DMS 273 (cell line): Measurements from ENCODE around the gene STK26.
"Not testable (repeated sequence)": the region's sequence is repeated elsewhere in the genome, so short reads cannot be mapped to it uniquely, and the experiment has no call there.

ENCODE experiments used
- DNase-seq: peaks from one replicate; lab custom pipeline; 2025; ENCODE audit not compliant: unreplicated experiment; lab: John Stamatoyannopoulos, UW

Gene STK26

DNA sequence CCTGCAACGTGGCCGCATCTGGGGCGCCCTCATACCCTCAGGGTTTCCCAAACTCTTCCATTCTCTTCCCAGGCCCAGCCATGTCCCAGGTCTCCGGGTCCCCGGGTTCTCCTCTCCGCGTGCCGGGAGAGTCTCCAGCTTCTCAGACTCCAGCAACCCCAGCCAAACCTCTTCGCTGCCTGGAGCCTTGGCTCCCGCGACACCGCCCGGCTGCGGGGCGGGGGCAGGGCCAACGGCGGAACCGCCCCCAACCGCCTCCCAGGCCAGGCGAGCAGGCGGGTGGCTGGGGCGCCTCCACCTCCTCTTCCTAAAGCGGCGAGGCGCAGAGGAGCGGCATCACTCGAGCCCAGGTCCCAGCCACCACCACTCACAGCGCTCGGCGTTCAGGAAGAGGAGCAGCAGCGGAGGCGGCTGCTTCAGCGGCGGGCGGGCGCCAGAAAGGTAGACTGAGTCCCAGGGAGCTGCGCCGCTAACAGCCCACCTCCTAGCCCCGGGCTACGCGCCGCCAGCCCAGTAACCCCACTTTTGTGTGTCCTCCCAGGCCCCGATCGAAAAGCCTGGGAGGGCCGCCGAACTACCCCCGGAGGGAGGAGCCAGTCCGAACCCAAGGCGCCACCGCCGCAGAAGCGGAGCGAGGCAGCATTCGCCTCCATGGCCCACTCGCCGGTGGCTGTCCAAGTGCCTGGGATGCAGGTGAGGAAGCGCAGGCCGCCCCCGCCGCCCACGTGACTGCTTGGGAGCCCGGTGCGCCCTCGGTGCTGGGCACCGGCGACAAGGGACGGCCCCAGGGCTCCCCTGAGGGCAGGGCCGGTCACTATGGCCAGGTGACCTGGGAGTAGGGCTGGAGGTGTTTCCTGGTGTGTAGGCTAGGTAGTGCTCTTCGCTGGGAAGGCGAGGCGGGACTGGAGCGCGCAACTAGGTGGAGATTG is at the start of gene STK26:
STK26 (plus strand) TSS at position 336 of the 929 bp plus-strand sequence; CDS start at position 652, 316 bp downstream.
- DNase-seq: peak; percentile 93

DNA sequence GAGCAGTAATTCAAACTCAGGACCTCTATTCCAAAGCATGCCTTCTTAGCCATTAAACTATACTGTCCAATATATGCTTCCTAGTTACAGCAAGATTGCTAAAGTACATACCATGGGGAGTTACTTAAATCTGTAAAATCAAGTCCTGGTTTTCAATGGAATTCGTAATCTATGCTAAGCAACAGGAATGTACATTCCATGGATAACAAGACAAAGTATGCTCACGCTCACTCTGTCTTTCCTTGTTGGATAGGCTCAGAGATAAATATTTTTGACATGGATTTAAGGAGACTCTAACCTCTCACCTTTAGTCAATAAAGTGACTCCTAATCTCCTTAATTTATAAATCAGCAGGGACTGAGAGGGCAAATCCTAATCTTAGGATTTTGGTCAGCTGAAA is 47.3 kb upstream of the STK26 start:
- DNase-seq: no peak

DNA sequence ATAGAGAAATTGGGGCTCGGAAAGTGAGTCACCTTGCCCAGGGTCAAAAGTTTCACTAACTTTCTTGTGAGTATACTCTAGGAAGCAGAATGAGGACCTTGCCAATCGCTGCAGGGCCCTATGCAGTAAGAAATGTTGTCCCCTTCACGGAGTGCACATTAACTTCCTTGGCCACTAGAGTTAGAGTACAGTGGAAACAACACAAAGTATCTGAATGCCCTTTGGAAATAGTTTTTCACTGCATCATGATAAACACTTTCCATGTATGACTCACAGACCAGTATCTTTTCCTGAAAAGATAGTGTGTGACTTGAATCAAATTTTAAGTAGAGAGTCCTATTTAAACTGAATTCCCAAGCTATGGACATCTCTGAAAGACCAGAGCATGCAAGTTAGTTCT is 45.5 kb upstream of the STK26 start:
- DNase-seq: no peak

DNA sequence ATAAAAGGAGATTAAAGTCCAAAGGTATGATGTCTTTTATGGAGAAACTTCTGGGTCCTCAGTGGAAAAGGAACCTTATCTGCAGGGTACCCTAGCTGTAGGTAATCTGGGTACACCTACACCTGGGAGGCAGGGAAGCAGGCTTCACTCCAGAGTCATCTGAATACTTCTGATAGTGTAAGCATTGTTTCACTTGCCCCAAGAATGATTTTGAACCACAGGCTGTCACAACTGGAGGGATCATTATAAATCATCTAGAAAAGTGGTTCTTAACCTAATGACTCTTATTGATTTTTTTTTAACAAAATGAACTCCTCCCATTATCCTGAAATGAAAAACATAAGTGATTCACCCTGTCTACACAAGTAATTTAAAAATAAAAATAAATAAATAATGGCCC is 44.0 kb upstream of the STK26 start:
- no peak for DNase-seq

DNA sequence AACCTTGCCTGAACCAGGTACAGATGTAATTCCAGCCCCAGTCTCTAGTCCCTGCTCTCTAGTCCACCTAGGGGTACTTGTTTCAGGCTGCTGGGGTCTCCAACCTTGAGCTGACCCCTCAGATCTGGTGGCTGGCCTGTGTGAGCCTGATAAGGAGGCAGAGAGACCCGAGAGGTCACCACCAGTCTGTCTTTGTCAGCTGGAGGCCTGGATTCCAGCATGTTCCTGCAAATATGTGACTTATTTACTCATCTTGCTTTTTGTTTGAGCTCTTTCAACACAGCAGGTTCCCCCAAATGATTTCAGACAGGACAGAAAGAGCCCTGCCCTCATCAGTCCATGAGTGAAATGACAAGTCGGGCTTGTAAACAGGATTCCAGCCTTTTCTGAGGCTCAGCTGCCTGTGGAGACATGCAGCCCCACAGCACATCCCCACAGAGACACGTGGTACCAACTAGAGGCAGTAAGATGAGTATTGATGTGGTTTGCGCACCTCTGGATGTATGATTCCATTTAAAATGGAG is 37.5 kb upstream of the STK26 start:
- DNase-seq: peak; percentile 5

DNA sequence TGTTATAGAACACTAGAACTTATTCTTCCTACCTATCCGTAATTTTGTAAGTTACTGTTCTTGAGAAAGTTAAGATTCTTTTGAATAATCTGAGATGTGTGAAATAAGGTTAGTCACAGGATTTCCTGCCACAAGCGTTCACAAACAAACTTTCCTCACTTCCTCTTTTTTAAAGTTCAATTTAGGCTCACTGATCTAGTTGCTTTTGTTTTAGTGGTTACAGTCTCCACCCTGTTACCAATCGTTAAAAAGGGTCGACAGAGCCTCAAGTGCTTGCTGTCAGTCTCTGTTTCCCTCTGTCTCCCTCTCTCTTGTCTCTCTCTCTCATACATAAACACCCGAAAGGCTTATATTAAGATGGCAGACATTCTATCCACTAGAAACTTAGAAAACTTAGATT is 35.9 kb upstream of the STK26 start:
- DNase-seq: no peak

DNA sequence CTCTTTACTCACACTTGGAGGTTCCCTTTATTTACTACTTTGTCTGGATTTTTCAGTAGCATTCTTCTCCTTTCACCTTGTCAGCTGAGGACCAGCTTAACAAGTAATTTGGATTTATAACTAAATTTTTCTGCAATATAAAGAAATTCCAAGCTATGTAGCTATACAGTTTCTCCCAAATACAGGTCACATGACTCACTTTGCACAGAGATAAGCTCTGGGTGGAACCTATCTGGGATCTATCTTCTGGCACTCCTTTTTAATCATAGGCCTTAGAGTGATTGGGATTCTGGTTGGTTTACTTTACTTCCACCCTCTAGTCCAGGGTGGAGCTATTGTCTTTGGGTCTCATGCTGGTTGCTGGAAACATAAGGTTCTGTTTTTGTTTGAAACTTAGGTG is 34.9 kb upstream of the STK26 start:
- DNase-seq: no peak

DNA sequence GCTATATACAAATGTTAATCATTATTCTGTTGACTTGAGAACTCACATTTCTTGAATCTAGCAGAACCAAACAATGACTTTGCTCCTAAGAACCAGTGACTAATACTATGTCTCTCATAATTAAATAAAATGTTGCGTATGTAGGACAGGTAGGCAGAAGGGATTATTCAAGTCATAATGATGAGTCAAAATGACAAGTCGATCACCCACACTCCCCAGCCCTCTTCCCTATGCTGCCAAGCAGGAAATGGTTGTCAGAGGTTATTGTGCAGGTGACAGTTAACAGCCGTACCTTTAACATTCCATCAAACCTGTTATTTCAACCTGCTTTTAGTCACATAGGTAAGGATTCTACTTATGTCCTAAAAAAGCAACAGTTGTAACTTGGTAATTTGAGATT is 22.0 kb upstream of the STK26 start:
- DNase-seq: no peak

DNA sequence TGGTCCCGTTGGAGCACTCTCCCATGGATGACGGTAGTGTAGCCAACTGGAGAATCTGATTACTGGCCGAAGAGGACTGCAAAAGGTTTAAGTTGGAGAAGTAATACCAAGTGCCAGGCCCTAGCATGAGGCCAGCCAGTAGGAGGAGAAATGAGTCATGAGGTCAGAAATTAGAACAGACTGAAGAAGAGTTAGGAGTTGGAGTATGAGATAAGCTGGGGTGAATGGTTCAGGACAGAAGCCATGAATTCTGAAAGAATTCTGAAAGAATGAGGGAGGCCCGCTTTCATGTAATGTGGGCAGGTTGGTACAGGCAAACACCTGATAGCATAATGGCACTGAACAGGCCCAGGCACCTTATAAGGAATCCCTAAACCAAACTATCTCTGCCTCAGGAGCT is 18.4 kb upstream of the STK26 start:
- DNase-seq: peak; percentile 35

DNA sequence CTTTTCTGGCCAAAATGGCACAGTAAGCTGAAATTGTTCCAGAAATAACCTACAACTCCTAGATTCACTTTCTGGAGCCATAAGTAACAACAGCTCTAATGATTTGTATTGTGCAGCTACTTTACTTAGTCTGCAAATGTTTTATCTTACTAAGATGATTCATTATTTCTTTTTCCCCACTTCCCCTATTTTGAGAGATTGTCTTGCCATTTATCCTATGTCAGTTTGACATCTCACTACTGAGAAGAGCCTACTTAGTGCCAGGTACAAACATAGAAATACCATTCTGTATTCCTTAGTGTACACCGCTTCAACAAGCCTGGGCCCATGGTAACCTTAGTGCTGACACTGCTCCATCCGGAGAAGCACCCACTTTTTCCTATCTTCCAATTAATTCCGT is 13.8 kb upstream of the STK26 start:
- DNase-seq: no peak

DNA sequence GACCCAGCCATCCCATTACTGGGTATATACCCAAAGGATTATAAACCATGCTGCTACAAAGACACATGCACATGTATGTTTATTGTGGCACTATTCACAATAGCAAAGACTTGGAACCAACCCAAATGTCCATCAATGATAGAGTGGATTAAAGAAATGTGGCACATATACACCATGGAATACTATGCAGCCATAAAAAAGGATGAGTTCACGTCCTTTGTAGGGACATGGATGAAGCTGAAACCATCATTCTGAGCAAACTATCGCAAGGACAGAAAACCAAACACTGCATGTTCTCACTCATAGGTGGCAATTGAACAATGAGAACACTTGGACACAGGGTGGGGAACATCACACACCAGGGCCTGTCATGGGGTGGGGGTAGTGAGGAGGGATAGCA is 12.9 kb upstream of the STK26 start:
- DNase-seq: not testable (repeated sequence)

DNA sequence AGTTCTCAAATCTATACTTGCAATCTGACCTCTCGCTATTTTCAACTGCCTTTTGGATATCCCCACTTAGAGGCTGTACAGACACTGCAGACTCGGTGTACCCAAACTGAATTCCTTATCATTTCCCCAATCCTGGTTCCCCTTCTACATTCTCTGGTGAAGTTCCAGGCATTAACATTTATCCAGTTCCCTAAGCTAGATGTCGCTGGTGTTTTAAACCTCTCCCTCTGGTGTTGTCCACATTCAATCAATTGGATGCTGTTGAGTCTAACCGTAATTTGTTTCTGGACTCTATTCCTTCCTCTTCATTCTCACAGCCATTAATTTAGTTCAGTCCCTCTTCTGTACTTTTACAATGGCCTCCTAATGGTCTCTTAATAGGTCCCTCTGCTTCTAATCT is 7.2 kb upstream of the STK26 start:
- no peak for DNase-seq

DNA sequence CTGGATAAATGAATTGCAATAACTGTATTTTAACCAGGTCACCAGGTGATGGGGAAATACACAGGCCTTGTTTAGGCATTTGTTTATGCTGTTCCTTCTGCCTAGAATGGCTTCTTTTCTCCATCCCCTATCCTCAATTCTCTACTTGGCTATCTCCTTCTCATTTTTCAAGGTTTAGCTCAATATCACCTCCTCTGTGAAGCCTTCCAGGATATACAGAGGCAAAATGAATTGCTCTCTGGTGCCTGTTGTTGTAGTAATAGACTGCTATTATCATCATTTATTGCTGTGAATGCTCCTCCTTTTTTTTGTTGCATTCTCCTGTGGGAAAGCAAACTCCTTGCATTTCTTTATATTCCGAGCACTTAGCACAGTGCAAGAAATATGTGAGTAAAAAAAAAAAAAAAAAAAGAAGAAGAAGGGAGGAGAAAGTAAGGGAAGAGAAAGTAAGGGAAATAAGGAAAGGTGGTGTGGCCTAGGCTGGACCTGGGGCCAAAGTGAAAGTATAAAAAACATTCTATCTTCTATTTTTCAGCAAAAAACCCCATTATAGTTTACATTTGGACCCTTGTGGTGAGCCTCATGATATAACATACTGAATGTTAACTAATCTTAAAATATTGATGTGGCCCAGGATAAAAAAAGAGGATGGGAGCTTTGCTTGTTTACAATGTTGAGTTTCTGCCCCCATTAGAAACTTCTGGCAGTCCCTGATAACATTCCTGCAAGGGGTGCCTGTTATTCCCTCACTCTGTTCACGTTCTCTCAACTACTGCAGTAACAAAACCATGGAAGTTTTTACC is 6.3 kb upstream of the STK26 start:
- no peak for DNase-seq

DNA sequence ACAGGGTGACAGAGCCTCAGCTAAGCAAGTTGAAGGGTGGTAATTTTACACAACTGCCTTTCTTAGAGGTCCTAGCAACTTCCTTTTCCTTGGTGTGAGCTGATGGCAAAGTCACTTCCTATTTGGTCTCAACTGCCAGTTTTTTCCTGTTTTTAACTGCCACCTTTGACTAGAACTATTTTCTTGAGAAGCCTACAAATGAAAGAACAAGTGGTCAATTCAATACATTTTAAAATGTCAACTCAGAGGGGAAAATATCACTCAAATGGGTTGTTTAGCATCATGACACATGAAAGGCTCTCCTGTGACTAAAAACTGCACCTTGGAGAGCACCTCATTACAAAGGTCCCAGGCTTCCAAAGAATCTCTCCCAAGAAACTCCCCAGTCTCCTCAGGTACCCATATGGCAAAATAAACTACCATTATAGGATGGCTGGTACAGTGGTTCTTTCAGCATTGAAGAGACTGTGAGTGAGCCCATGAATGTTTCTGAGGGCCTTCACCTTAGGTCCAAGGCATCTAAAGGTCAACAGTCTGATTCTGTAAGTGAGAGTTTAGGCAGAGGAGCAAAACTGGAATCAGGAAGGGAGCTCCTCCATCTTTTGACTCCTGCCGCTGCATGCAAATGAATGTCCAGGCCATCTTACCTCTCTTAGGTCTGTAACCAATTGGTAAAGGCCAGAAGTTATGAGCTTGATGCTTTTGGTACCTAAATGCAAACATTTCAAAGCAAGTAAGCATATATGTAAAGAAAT is 5.5 kb upstream of the STK26 start:
- no peak for DNase-seq

DNA sequence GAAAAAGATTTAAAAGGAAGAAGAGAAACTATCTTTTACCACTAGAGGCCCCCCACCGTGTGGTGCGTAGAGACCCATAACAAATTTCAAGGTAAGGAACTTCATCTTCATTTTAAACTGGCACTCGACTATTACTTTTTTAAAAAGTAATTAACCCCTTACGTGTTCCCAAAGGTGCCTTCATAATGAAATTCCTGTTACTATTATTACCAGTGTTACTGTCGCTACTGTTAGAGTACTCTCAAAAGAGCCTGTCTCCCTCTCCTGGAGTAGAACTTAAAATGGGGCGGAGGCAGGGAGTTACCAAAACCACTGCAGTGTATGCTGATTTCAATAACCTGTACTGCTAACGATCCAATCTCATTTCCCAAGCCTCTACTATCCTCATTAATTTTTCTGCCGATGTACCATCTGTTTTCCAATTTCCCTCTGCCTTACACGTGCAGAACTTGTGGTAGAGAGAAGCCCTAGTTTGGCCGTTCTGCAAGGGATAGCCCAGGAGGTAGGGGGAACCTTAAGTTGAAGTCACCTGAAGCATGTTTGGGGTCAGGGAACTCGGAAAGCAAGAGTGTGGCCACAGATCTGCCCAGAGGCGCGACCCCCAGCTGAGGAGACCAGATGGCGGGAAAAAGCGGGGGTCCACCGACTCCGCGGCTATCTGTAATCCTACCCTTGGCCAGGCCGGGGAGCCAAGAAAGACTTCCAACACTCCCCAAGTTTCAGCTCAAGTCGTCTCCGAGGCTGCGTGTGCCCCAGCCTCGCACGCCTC is 720 bp upstream of the STK26 start:
- peak; percentile 73 for DNase-seq

DNA sequence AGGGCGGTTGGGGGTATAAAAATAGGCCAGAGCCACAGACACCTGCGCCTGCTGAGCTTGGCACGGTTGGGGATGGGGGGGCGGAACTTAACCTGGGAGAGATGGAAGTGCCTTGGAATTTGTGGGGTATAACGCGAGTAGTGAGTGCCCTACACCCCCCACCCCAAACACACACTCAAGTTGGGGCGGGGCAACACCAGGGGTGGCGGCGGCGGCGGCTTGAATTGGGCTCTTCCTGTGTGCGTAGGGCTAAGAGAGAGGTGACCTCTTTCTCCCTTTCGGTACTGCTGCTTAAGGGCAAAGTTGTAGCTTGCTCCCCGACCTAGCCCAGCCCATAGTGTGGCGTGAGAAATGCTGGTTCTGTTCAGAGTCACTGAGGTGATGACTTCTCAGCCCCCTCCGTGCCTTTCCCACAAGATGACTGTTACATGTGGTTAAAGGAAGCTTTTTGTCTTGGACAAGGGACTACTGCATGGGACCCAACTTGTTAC is 839 bp downstream of the STK26 start:
- peak; percentile 61 for DNase-seq

DNA sequence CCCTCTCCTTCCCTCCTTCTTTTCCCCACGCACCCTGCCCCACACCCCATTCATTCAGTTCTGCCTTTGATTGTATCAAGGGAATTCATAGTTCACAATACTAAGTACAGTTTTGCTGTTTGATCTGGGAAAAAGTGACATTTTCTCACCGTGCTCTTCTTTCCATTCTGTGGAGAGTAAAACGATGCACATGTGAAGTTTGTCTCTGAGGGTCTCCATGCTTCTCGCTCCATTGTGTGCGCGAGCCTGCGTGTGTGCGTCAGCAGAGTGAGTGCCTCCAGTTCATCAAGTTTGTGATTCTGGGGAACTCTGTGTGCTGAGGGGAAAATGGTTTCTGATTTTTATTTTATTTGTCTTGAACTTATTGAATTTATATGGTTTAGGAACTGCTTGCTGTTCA is 1.9 kb downstream of the STK26 start:
- no peak for DNase-seq

DNA sequence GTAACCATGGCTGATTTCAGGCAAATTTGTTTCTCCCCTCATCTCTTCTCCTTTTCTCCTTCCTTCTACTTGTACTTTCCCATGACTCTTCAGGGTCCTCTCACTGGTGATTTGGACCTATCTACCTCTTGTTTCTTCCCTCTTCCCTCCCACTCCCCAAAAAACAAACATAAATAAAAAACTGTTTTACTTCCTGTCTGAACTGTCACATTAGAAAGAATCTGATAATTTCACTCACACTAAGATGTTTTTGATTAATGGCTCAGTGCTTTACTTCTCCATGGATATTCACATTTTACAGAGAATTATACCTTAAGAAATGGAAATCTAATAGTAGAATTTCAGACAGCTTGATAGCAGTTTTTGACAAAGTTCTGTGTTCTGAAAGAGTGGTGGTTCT is 7.2 kb downstream of the STK26 start:
- DNase-seq: no peak

DNA sequence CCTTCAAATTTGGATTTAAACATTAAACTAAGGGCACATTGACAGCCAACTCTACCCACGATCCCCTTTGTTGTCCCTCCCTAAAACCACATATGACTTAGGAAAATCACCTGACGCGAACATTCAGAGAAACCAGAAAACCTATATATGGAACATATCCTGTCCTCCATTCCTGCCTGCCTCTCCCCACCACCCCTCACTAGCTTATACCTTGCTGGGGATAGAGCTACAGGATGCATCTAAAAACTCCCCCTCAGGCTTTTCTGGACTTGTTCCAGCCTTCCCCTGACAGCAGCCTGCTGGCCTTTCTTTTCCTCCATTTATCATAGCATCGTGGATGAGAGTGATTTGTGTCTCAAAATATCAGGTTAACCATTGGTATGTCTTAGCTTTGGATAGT is 8.8 kb downstream of the STK26 start:
- peak; percentile 6 for DNase-seq

DNA sequence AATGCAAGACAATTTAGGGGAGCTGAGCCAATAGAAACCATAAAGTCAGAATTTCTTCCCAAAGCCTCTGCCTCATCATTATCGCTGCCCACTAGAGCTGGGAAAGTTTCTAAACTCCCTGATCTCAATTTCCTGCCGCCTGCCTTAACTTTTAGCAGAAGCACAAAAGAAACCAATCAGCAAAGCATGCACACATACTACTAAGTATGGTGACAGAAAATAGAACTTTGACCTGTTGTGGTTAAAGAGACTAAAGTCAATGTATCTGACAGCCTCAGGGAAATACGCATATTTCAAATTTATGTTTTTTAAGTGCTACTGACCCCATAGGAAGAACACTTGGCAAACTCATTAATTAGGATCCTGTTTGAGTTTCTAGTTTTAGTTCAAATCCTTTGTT is 10.1 kb downstream of the STK26 start:
- no peak for DNase-seq
